Stimulated activated CD4-positive, alpha-beta T cell treated with anti-CD3 and anti-CD28 coated beads, Interleukin-2, amount 100 ng/mL, for 48 hours (primary cell): ENCODE data around the gene POR.

Experiments
- DNase-seq, 2 donors: peaks; one replicate each; pipeline ENCODE4 v3.0.0-alpha.2; 2020

POR gene

GRCh38 chr7:75955331-75955955 is 40.5 kb downstream of the POR start:
- no peak for DNase-seq

- no peak for DNase-seq
Measured at GRCh38 chr7:75957021-75957736, 42.2 kb downstream of the POR start.

GRCh38 chr7:75958802-75959543 is 44.0 kb downstream of the POR start:
- DNase-seq = no peak

- DNase-seq = no peak
Measured at GRCh38 chr7:75960372-75960771, 45.4 kb downstream of the POR start.

GRCh38 chr7:75961218-75961617 is 46.3 kb downstream of the POR start:
- DNase-seq = no peak

GRCh38 chr7:75962607-75963380 is 47.8 kb downstream of the POR start:
- no peak for DNase-seq

- no peak for DNase-seq
Measured at GRCh38 chr7:75963381-75963995, 48.5 kb downstream of the POR start.

- no peak for DNase-seq
Measured at GRCh38 chr7:75965617-75966016, 50.7 kb downstream of the POR start.

- DNase-seq = no peak
Measured at GRCh38 chr7:75966190-75966961, 51.4 kb downstream of the POR start.

GRCh38 chr7:75967055-75967454 is 52.1 kb downstream of the POR start:
- no peak for DNase-seq

- no peak for DNase-seq
Measured at GRCh38 chr7:75967487-75967997, 52.6 kb downstream of the POR start.

- DNase-seq = no peak
Measured at GRCh38 chr7:75968012-75968411, 53.1 kb downstream of the POR start.

GRCh38 chr7:75968561-75969001 is 53.6 kb downstream of the POR start:
- no peak for DNase-seq

- DNase-seq = no peak
Measured at GRCh38 chr7:75969182-75969581, 54.2 kb downstream of the POR start.

GRCh38 chr7:75969704-75970498 is 54.9 kb downstream of the POR start:
- DNase-seq = no peak

- no peak for DNase-seq
Measured at GRCh38 chr7:75971309-75971960, 56.5 kb downstream of the POR start.

GRCh38 chr7:75971961-75972763 is 57.2 kb downstream of the POR start:
- no peak for DNase-seq

GRCh38 chr7:75977743-75978142 is 62.8 kb downstream of the POR start:
- DNase-seq = no peak

GRCh38 chr7:75979759-75980429 is 64.9 kb downstream of the POR start:
- no peak for DNase-seq
